Body of pancreas (tissue), 4 donors: ENCODE results near the gene VASH1.

Experiments
- POLR2A ChIP-seq, 3 donors: fragments of 450-650 bp; IDR thresholded peaks; one replicate each; pipeline ENCODE4 v1.6.1; 2016; ENCODE audit warnings: antibody characterized with exemption in 3 of 3, mild to moderate bottlenecking in 2 of 3
- TF ChIP-seq, protein P1 (sequence below), 7 experiments: fragments of 450-650 bp in 4 of 7; fragments of 200-600 bp in 3 of 7; sonication (generic) in 3 of 7; IDR thresholded peaks; one replicate each; pipeline ENCODE4 v1.5.1; 2016 to 2019; ENCODE audit warnings: antibody characterized with exemption in 7 of 7

DNA sequence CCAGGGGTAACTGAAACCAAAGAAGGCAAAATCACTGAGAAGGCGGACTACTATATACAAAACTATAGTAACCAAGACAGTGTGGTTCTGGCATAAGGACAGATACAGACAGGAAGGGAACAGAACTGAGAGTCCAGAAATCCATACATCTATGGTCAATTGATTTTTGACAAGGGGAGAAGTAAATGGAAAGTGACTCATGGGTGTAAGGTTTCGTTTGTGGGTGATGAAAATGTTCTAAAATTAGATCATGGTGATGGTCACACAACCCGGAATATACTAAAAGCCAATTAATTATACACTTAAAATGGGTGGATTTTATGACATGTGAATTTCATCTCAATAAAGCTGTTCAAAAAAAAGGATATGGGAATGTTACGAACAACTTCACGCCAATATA, 32.7 kb downstream of the VASH1 start:
- TF ChIP-seq, protein P1, sequence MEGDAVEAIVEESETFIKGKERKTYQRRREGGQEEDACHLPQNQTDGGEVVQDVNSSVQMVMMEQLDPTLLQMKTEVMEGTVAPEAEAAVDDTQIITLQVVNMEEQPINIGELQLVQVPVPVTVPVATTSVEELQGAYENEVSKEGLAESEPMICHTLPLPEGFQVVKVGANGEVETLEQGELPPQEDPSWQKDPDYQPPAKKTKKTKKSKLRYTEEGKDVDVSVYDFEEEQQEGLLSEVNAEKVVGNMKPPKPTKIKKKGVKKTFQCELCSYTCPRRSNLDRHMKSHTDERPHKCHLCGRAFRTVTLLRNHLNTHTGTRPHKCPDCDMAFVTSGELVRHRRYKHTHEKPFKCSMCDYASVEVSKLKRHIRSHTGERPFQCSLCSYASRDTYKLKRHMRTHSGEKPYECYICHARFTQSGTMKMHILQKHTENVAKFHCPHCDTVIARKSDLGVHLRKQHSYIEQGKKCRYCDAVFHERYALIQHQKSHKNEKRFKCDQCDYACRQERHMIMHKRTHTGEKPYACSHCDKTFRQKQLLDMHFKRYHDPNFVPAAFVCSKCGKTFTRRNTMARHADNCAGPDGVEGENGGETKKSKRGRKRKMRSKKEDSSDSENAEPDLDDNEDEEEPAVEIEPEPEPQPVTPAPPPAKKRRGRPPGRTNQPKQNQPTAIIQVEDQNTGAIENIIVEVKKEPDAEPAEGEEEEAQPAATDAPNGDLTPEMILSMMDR (IDR thresholded peaks at IDR 0.05): no peak
- no peak for TF ChIP-seq POLR2A (IDR thresholded peaks at IDR 0.05)
